ENCODE measurements around the gene CRB2.

GRCh38 chr9:123336449-123336848 is 19.5 kb upstream of the CRB2 start:
- TF ChIP-seq POLR2A (IDR thresholded peaks at IDR 0.05) (no peak), CTCF (IDR thresholded peaks at IDR 0.05) (no peak)
